Chondrocyte (in vitro differentiated cells): ENCODE measurements around the gene LRP2. TPM values are rescaled to one million over a fixed set of nuclear protein-coding genes. Genes with fewer than 3 reads are reported as not detected.

Source experiments
- DNase-seq: peaks from one replicate; pipeline ENCODE4 v3.0.0; 2021; ENCODE audit warnings: mixed read lengths, low spot score
- H3K27ac Mint-ChIP-seq: one replicate; pipeline ENCODE4 v1.8.0; 2021; ENCODE audit warnings: mild to moderate bottlenecking, moderate library complexity, mixed read lengths; ENCODE audit not compliant: unreplicated experiment
- H3K27me3 Mint-ChIP-seq: 2 replicates; pipeline ENCODE4 v1.8.0; 2021; ENCODE audit warnings: low read depth, mixed read lengths
- H3K36me3 Mint-ChIP-seq: 2 replicates; pipeline ENCODE4 v1.8.0; 2021; ENCODE audit warnings: low read depth, mixed read lengths
- H3K4me1 Mint-ChIP-seq: 2 replicates; pipeline ENCODE4 v1.8.0; 2021; ENCODE audit warnings: low read depth, mild to moderate bottlenecking, mixed read lengths
- H3K4me3 Mint-ChIP-seq: one replicate; pipeline ENCODE4 v1.8.0; 2021; ENCODE audit warnings: mild to moderate bottlenecking, moderate library complexity, mixed read lengths; ENCODE audit not compliant: unreplicated experiment
- H3K9me3 Mint-ChIP-seq: 2 replicates; pipeline ENCODE4 v1.8.0; 2021; ENCODE audit warnings: low read depth, mixed read lengths
- CTCF ChIP-seq: fragments of 200-600 bp; sonication (generic); IDR thresholded peaks from 2 replicates; pipeline ENCODE4 v1.5.0; 2021; ENCODE audit warnings: antibody characterized with exemption, mild to moderate bottlenecking, moderate library complexity
- total RNA-seq: library from RNA; stranded (reverse); gene quantifications from 3 replicates; pipeline ENCODE4 v1.2.1, GENCODE V29; 2021

The LRP2 gene
- total RNA-seq, 1 donor from 2014 or later, result not detected

- H3K4me3 Mint-ChIP-seq, result no peak overlapping the region
- H3K4me1 Mint-ChIP-seq, result peaks cover 7% of the 10 kb centered on the region
- H3K27ac Mint-ChIP-seq, result no peak overlapping the region
- DNase-seq, result no peak
- H3K9me3 Mint-ChIP-seq, result no peaks in the 10 kb centered on the region
- peaks cover 10% of the 10 kb centered on the region for H3K27me3 Mint-ChIP-seq
- TF ChIP-seq CTCF, result no peak
- no peaks in the 10 kb centered on the region for H3K36me3 Mint-ChIP-seq
Observed at GRCh38 chr2:169232551-169233154, 129.7 kb downstream of the LRP2 start.

- no peaks in the 10 kb centered on the region for H3K4me1 Mint-ChIP-seq
- TF ChIP-seq CTCF, result no peak
- H3K27ac Mint-ChIP-seq, result no peak overlapping the region
- DNase-seq, result no peak
- no peaks in the 10 kb centered on the region for H3K36me3 Mint-ChIP-seq
- H3K9me3 Mint-ChIP-seq, result no peaks in the 10 kb centered on the region
- no peak overlapping the region for H3K4me3 Mint-ChIP-seq
- peaks cover 10% of the 10 kb centered on the region for H3K27me3 Mint-ChIP-seq
Observed at GRCh38 chr2:169230204-169230603, 132.1 kb downstream of the LRP2 start.

GRCh38 chr2:169229590-169229989 lies 132.7 kb downstream of the LRP2 start:
- Mint-ChIP-seq H3K4me3 (no peak overlapping the region), H3K27ac (no peak overlapping the region), H3K36me3 (no peaks in the 10 kb centered on the region), H3K4me1 (no peaks in the 10 kb centered on the region), H3K9me3 (no peaks in the 10 kb centered on the region), H3K27me3 (peaks cover 10% of the 10 kb centered on the region)
- TF ChIP-seq CTCF, result no peak
- no peak for DNase-seq

GRCh38 chr2:169225906-169226305 lies 136.4 kb downstream of the LRP2 start:
- Mint-ChIP-seq H3K9me3 (no peaks in the 10 kb centered on the region), H3K4me3 (no peak overlapping the region), H3K27ac (no peak overlapping the region), H3K27me3 (peaks cover 4% of the 10 kb centered on the region), H3K36me3 (no peaks in the 10 kb centered on the region), H3K4me1 (no peaks in the 10 kb centered on the region)
- no peak for DNase-seq
- no peak for TF ChIP-seq CTCF

GRCh38 chr2:169225233-169225750 lies 137.0 kb downstream of the LRP2 start:
- TF ChIP-seq CTCF, result no peak
- no peak for DNase-seq
- H3K27me3 Mint-ChIP-seq, result peaks cover 4% of the 10 kb centered on the region
- H3K27ac Mint-ChIP-seq, result no peak overlapping the region
- no peaks in the 10 kb centered on the region for H3K9me3 Mint-ChIP-seq
- H3K4me1 Mint-ChIP-seq, result no peaks in the 10 kb centered on the region
- H3K36me3 Mint-ChIP-seq, result no peaks in the 10 kb centered on the region
- H3K4me3 Mint-ChIP-seq, result no peak overlapping the region
